Embryonic facial prominence (tissue), 1 donor: ENCODE data around the gene LLGL2.

Experiments used
- DNase-seq: peaks from one replicate; pipeline ENCODE4 v3.0.0-alpha.2; 2016; ENCODE audit errors: extremely low spot score

LLGL2 gene

GRCh38 chr17:75549246-75550138, 24.0 kb downstream of the LLGL2 start:
- no peak for DNase-seq

- no peak for DNase-seq
Observed at GRCh38 chr17:75550139-75550465, 24.6 kb downstream of the LLGL2 start.

- DNase-seq: no peak
Observed at GRCh38 chr17:75551266-75551665, 25.8 kb downstream of the LLGL2 start.

- DNase-seq: no peak
Observed at GRCh38 chr17:75552425-75553294, 27.2 kb downstream of the LLGL2 start.

- DNase-seq: no peak
Observed at GRCh38 chr17:75553295-75554110, 28.0 kb downstream of the LLGL2 start.

GRCh38 chr17:75555679-75556153, 30.2 kb downstream of the LLGL2 start:
- DNase-seq: no peak

GRCh38 chr17:75557075-75557851, 31.8 kb downstream of the LLGL2 start:
- no peak for DNase-seq

- no peak for DNase-seq
Observed at GRCh38 chr17:75557852-75558665, 32.6 kb downstream of the LLGL2 start.

- no peak for DNase-seq
Observed at GRCh38 chr17:75558666-75559530, 33.4 kb downstream of the LLGL2 start.

- no peak for DNase-seq
Observed at GRCh38 chr17:75559958-75560533, 34.5 kb downstream of the LLGL2 start.

- no peak for DNase-seq
Observed at GRCh38 chr17:75561927-75562603, 36.6 kb downstream of the LLGL2 start.

- no peak for DNase-seq
Observed at GRCh38 chr17:75563063-75563758, 37.7 kb downstream of the LLGL2 start.

- no peak for DNase-seq
Observed at GRCh38 chr17:75564195-75564594, 38.7 kb downstream of the LLGL2 start.

GRCh38 chr17:75565066-75565465, 39.6 kb downstream of the LLGL2 start:
- DNase-seq: no peak

GRCh38 chr17:75565618-75566017, 40.1 kb downstream of the LLGL2 start:
- DNase-seq: no peak

- no peak for DNase-seq
Observed at GRCh38 chr17:75566416-75566815, 40.9 kb downstream of the LLGL2 start.

- DNase-seq: no peak
Observed at GRCh38 chr17:75566834-75567233, 41.3 kb downstream of the LLGL2 start.
